ENCODE data around the gene ADRM1. TPM values are rescaled to one million over a fixed set of nuclear protein-coding genes. Genes with fewer than 3 reads are reported as not detected.
A peak's percentile ranks its signal among the peaks of the same experiment; 100 is the strongest.

Gene ADRM1
- total and polyA plus RNA-seq, 12 donors, result 67.7 to 192 (median 74.7) TPM

- Histone ChIP-seq H3K36me3 (peaks cover 10 to 90% (median 72%) of the 10 kb centered on the region in 9 donors), H3K9me3 (no peaks in the 10 kb centered on the region), H3K27me3 (no peaks in the 10 kb centered on the region), H3K4me3 (no peak overlapping the region), H3K27ac (no peak overlapping the region), H3K4me1 (no peaks in the 10 kb centered on the region)
- intact Hi-C loops (cut with DNase I), result no loop called here
- no peak for ATAC-seq
- TF ChIP-seq CTCF (IDR thresholded peaks at IDR 0.05), result no peak
- DNase-seq, result no peak
- WGBS, 2 donors, result 88% methylated on average over 14 of the region's 14 CpGs
Observed at GRCh38 chr20:62325172-62325905, 22.5 kb downstream of the ADRM1 start.

GRCh38 chr20:62326559-62326958, 23.8 kb downstream of the ADRM1 start:
- Histone ChIP-seq H3K9me3 (no peaks in the 10 kb centered on the region), H3K27ac (no peak overlapping the region), H3K4me1 (peaks cover 0 to 2% (median 0%) of the 10 kb centered on the region in 9 donors), H3K4me3 (no peak overlapping the region), H3K36me3 (peaks cover 10 to 96% (median 77%) of the 10 kb centered on the region in 9 donors), H3K27me3 (no peaks in the 10 kb centered on the region)
- TF ChIP-seq CTCF (IDR thresholded peaks at IDR 0.05), result no peak
- intact Hi-C loops (cut with DNase I), result no loop called here
- WGBS, 2 donors, result 94 to 95% methylated on average over 14 of the region's 14 CpGs
- DNase-seq (no peak), ATAC-seq (no peak)

DNA sequence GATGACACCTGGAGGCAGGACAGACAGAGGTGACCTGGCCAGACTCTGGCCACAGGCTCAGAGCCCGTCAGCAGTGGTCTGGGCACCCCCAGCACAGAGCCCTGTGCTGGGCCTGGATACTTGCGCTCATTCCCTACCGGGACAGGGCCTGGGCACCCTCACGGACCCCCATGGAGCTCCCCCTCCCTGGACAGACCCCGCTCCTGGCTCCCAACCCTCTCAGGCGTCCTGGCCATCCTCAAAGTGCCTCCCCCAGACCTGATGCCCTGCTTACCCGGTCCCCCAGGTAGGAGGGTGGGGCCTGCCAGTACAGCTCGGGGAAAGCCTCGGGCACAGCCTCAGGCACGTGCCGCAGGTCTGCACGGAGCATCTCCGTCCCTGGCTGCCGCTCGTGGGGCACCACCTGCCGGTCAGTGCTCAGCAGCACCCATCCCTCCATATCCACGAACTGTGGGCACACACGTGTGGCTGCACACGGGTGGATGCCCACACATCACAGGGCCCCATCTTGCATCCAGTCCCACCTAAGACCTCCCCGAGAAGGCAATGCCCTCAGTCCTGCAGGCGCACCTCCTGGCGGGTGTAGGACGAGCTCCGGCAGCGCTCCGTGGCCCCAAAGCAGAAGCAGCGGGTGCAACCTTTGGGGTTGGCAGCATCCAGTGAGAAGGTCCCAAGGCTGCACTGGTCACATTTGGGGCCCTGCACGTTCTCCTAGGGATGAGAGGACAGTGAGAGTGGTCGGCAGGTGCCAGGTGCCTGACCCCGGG, 24.3 kb downstream of the ADRM1 start:
- 88 to 89% methylated on average over 30 of the region's 30 CpGs for WGBS, 2 donors
- DNase-seq, result no peak

More for the DNA sequence above, 24.3 kb downstream of the ADRM1 start:
- H3K27me3 ChIP-seq, result no peaks in the 10 kb centered on the region
- H3K4me1 ChIP-seq, result peaks cover 0 to 5% (median 0%) of the 10 kb centered on the region in 9 donors
- ATAC-seq, result peak in 1 of 8 donors; percentile 2
- H3K9me3 ChIP-seq, result no peaks in the 10 kb centered on the region
- H3K36me3 ChIP-seq, result peaks cover 10 to 96% (median 77%) of the 10 kb centered on the region in 9 donors
- H3K27ac ChIP-seq, result no peak overlapping the region
- no peak for TF ChIP-seq CTCF (IDR thresholded peaks at IDR 0.05)
- no peak overlapping the region for H3K4me3 ChIP-seq
- intact Hi-C loops (cut with DNase I), result no loop called here

Data from heart right ventricle (tissue), 16 donors.